ENCODE data around the gene PPDPF. TPM values are rescaled to one million over a fixed set of nuclear protein-coding genes. Genes with fewer than 3 reads are reported as not detected.

PPDPF gene
- total and polyA plus RNA-seq, 2 donors (not counting 1 experiment from before 2014, with no cell fraction given) = 34.0 to 58.0 TPM

- no peak overlapping the region for H2AFZ ChIP-seq (ENCODE audit: low read length)
- no peak overlapping the region for H3K4me3 ChIP-seq (replicated peaks in 1 of 4; ENCODE audit: control extremely low read depth in 1 of 4, insufficient read depth in 1 of 4, low read depth in 3 of 4, low read length in 4 of 4)
- TF ChIP-seq EZH2 (IDR thresholded peaks at IDR 0.05; ENCODE audit: low read length, missing control alignments) (no peak), CTCF (conservative IDR thresholded peaks at IDR 0.05 in 1 of 2, IDR thresholded peaks at IDR 0.05 in 1 of 2; ENCODE audit: low read depth in 1 of 2, low read length in 2 of 2) (no peak)
- no peaks in the 10 kb centered on the region for H3K79me2 ChIP-seq (ENCODE audit: control insufficient read depth, insufficient read depth, low read length)
- no peak overlapping the region for H3K4me2 ChIP-seq (ENCODE audit: extremely low read depth, insufficient read depth, low read length)
- no peak for DNase-seq (ENCODE audit: low read depth in 2 of 2)
- H4K20me1 ChIP-seq (ENCODE audit: control insufficient read depth, extremely low read depth, insufficient read depth, low read length) = no peaks in the 10 kb centered on the region
- no peaks in the 10 kb centered on the region for H3K9me3 ChIP-seq (ENCODE audit: control insufficient read depth, insufficient read depth, low read depth, low read length)
- H3K9ac ChIP-seq (ENCODE audit: insufficient read depth, low read length) = no peak overlapping the region
- H3K36me3 ChIP-seq (ENCODE audit: control insufficient read depth, insufficient read depth, low read length) = no peaks in the 10 kb centered on the region
- no peak overlapping the region for H3K27ac ChIP-seq (ENCODE audit: insufficient read depth, low read length)
- no peaks in the 10 kb centered on the region for H3K4me1 ChIP-seq (ENCODE audit: control insufficient read depth, extremely low read depth, insufficient read depth, low read length)
- peaks cover 3% of the 10 kb centered on the region for H3K27me3 ChIP-seq (ENCODE audit: control insufficient read depth, insufficient read depth, low read length)
Measured at GRCh38 chr20:63542696-63543095, 22.1 kb downstream of the PPDPF start.

GRCh38 chr20:63543131-63543530, 22.6 kb downstream of the PPDPF start:
- no peak overlapping the region for H3K4me2 ChIP-seq (ENCODE audit: extremely low read depth, insufficient read depth, low read length)
- no peak overlapping the region for H3K9ac ChIP-seq (ENCODE audit: insufficient read depth, low read length)
- no peak overlapping the region for H3K4me3 ChIP-seq (replicated peaks in 1 of 4; ENCODE audit: control extremely low read depth in 1 of 4, insufficient read depth in 1 of 4, low read depth in 3 of 4, low read length in 4 of 4)
- no peaks in the 10 kb centered on the region for H3K36me3 ChIP-seq (ENCODE audit: control insufficient read depth, insufficient read depth, low read length)
- H4K20me1 ChIP-seq (ENCODE audit: control insufficient read depth, extremely low read depth, insufficient read depth, low read length) = no peaks in the 10 kb centered on the region
- H3K27me3 ChIP-seq (ENCODE audit: control insufficient read depth, insufficient read depth, low read length) = peaks cover 4% of the 10 kb centered on the region
- TF ChIP-seq CTCF (conservative IDR thresholded peaks at IDR 0.05 in 1 of 2, IDR thresholded peaks at IDR 0.05 in 1 of 2; ENCODE audit: low read depth in 1 of 2, low read length in 2 of 2) = no peak
- TF ChIP-seq EZH2 (IDR thresholded peaks at IDR 0.05; ENCODE audit: low read length, missing control alignments) = no peak
- no peaks in the 10 kb centered on the region for H3K79me2 ChIP-seq (ENCODE audit: control insufficient read depth, insufficient read depth, low read length)
- no peak overlapping the region for H2AFZ ChIP-seq (ENCODE audit: low read length)
- no peak overlapping the region for H3K27ac ChIP-seq (ENCODE audit: insufficient read depth, low read length)
- no peak for DNase-seq (ENCODE audit: low read depth in 2 of 2)
- no peaks in the 10 kb centered on the region for H3K4me1 ChIP-seq (ENCODE audit: control insufficient read depth, extremely low read depth, insufficient read depth, low read length)
- no peaks in the 10 kb centered on the region for H3K9me3 ChIP-seq (ENCODE audit: control insufficient read depth, insufficient read depth, low read depth, low read length)

- Histone ChIP-seq H3K9ac (ENCODE audit: insufficient read depth, low read length) (no peak overlapping the region), H3K4me2 (ENCODE audit: extremely low read depth, insufficient read depth, low read length) (no peak overlapping the region), H3K4me3 (replicated peaks in 1 of 4; ENCODE audit: control extremely low read depth in 1 of 4, insufficient read depth in 1 of 4, low read depth in 3 of 4, low read length in 4 of 4) (no peak overlapping the region), H3K79me2 (ENCODE audit: control insufficient read depth, insufficient read depth, low read length) (no peaks in the 10 kb centered on the region), H3K27ac (ENCODE audit: insufficient read depth, low read length) (no peak overlapping the region), H3K27me3 (ENCODE audit: control insufficient read depth, insufficient read depth, low read length) (peaks cover 10% of the 10 kb centered on the region), H3K36me3 (ENCODE audit: control insufficient read depth, insufficient read depth, low read length) (no peaks in the 10 kb centered on the region), H2AFZ (ENCODE audit: low read length) (no peak overlapping the region), H3K4me1 (ENCODE audit: control insufficient read depth, extremely low read depth, insufficient read depth, low read length) (no peaks in the 10 kb centered on the region), H3K9me3 (ENCODE audit: control insufficient read depth, insufficient read depth, low read depth, low read length) (no peaks in the 10 kb centered on the region), H4K20me1 (ENCODE audit: control insufficient read depth, extremely low read depth, insufficient read depth, low read length) (no peaks in the 10 kb centered on the region)
- no peak for DNase-seq (ENCODE audit: low read depth in 2 of 2)
- TF ChIP-seq EZH2 (IDR thresholded peaks at IDR 0.05; ENCODE audit: low read length, missing control alignments) = no peak
- no peak for TF ChIP-seq CTCF (conservative IDR thresholded peaks at IDR 0.05 in 1 of 2, IDR thresholded peaks at IDR 0.05 in 1 of 2; ENCODE audit: low read depth in 1 of 2, low read length in 2 of 2)
Measured at GRCh38 chr20:63543733-63544132, 23.2 kb downstream of the PPDPF start.
